Activated naive CD4-positive, alpha-beta T cell (primary cell): ENCODE measurements around the gene ATP6AP1.
A peak's percentile ranks its signal among the peaks of the same experiment; 100 is the strongest.

ENCODE experiments used
- DNase-seq, 4 experiments: peaks; one replicate each; lab custom pipeline; 2025; lab: John Stamatoyannopoulos, UW

Gene ATP6AP1

GRCh38 chrX:154449618-154450017 lies 21.1 kb downstream of the ATP6AP1 start:
- no peak for DNase-seq

- no peak for DNase-seq
Observed at GRCh38 chrX:154450312-154450711, 21.8 kb downstream of the ATP6AP1 start.

GRCh38 chrX:154452823-154453222 lies 24.3 kb downstream of the ATP6AP1 start:
- DNase-seq: no peak

GRCh38 chrX:154457491-154458115 lies 29.1 kb downstream of the ATP6AP1 start:
- peak in 2 of 4 experiments; percentile 33 to 68 for DNase-seq

- peak; percentile 8 to 68 (median 30) for DNase-seq
Observed at GRCh38 chrX:154458116-154458953, 29.9 kb downstream of the ATP6AP1 start, which contains the start of gene PLXNA3. Gene PLXNA3 (plus strand): TSS chrX:154458281. CDS start chrX:154460184, 1,903 bp downstream.

- no peak for DNase-seq
Observed at GRCh38 chrX:154458954-154459778, 30.7 kb downstream of the ATP6AP1 start.

GRCh38 chrX:154459832-154460231 lies 31.4 kb downstream of the ATP6AP1 start:
- DNase-seq: no peak

GRCh38 chrX:154460326-154460725 lies 31.8 kb downstream of the ATP6AP1 start:
- no peak for DNase-seq

- DNase-seq: no peak
Observed at GRCh38 chrX:154462396-154462795, 33.9 kb downstream of the ATP6AP1 start.

- no peak for DNase-seq
Observed at GRCh38 chrX:154463611-154464220, 35.2 kb downstream of the ATP6AP1 start.

GRCh38 chrX:154464806-154465365 lies 36.4 kb downstream of the ATP6AP1 start:
- DNase-seq: no peak

GRCh38 chrX:154465601-154466000 lies 37.1 kb downstream of the ATP6AP1 start:
- DNase-seq: no peak

- no peak for DNase-seq
Observed at GRCh38 chrX:154466036-154466435, 37.6 kb downstream of the ATP6AP1 start.

GRCh38 chrX:154466907-154467306 lies 38.4 kb downstream of the ATP6AP1 start:
- no peak for DNase-seq

- no peak for DNase-seq
Observed at GRCh38 chrX:154467556-154467955, 39.1 kb downstream of the ATP6AP1 start.

- no peak for DNase-seq
Observed at GRCh38 chrX:154468217-154468616, 39.7 kb downstream of the ATP6AP1 start.

GRCh38 chrX:154469114-154469513 lies 40.6 kb downstream of the ATP6AP1 start:
- no peak for DNase-seq

GRCh38 chrX:154469880-154470279 lies 41.4 kb downstream of the ATP6AP1 start:
- DNase-seq: no peak

GRCh38 chrX:154470434-154470833 lies 42.0 kb downstream of the ATP6AP1 start:
- DNase-seq: no peak

- DNase-seq: no peak
Observed at GRCh38 chrX:154470914-154471568, 42.6 kb downstream of the ATP6AP1 start.
